OCI-LY1 (cell line): ENCODE data around the gene MAGI2.

ENCODE experiments used
- H2AFZ ChIP-seq: fragments of 200-600 bp; sonication (generic), shearing (Covaris generic); 2 replicates; pipeline ENCODE4 v1.6.0; 2014; ENCODE audit warnings: antibody characterized with exemption, mild to moderate bottlenecking, low read length
- H3F3A ChIP-seq: fragments of 200-600 bp; sonication (generic), shearing (Covaris generic); 2 replicates; pipeline ENCODE4 v1.6.0; 2014; ENCODE audit warnings: mild to moderate bottlenecking, antibody characterized with exemption, low read length, moderate library complexity; ENCODE audit not compliant: insufficient read depth
- H3K27ac ChIP-seq: fragments of 200-600 bp; sonication (generic); 2 replicates; pipeline ENCODE4 v1.5.1; 2014; ENCODE audit warnings: low read length, mixed run types, mild to moderate bottlenecking, low read depth; ENCODE audit not compliant: poor library complexity, severe bottlenecking
- H3K27me3 ChIP-seq: fragments of 200-600 bp; sonication (generic); 2 replicates; pipeline ENCODE4 v1.6.0; 2014; ENCODE audit warnings: antibody characterized with exemption, mild to moderate bottlenecking, low read length, moderate library complexity; ENCODE audit not compliant: insufficient read depth
- H3K36me3 ChIP-seq: fragments of 200-600 bp; sonication (generic); 2 replicates; pipeline ENCODE4 v1.6.1; 2014; ENCODE audit warnings: mild to moderate bottlenecking, antibody characterized with exemption, low read length, moderate library complexity, mixed read lengths; ENCODE audit not compliant: insufficient read depth
- H3K4me1 ChIP-seq: fragments of 200-600 bp; sonication (generic); 2 replicates; pipeline ENCODE4 v1.5.1; 2014; ENCODE audit warnings: mild to moderate bottlenecking, low read length, moderate library complexity; ENCODE audit not compliant: insufficient read depth, severe bottlenecking
- H3K4me2 ChIP-seq: fragments of 200-600 bp; sonication (generic), shearing (Covaris generic); 2 replicates; pipeline ENCODE4 v1.6.1; 2014; ENCODE audit warnings: low read length
- H3K4me3 ChIP-seq: fragments of 200-600 bp; sonication (generic); 2 replicates; pipeline ENCODE4 v1.5.1; 2014; ENCODE audit warnings: low read length, low read depth, mild to moderate bottlenecking, mixed read lengths; ENCODE audit not compliant: poor library complexity, severe bottlenecking
- H3K79me2 ChIP-seq: fragments of 200-600 bp; shearing (Covaris generic); 2 replicates; pipeline ENCODE4 v1.6.1; 2016; ENCODE audit warnings: mixed run types, low read length, mixed read lengths; ENCODE audit not compliant: insufficient read depth
- H3K9ac ChIP-seq: fragments of 200-600 bp; sonication (generic), shearing (Covaris generic); 2 replicates; pipeline ENCODE4 v1.6.1; 2014; ENCODE audit warnings: mild to moderate bottlenecking, low read length, mixed read lengths
- H3K9me2 ChIP-seq: fragments of 200-600 bp; sonication (generic), shearing (Covaris generic); 2 replicates; pipeline ENCODE4 v1.6.1; 2014; ENCODE audit warnings: low read depth, mild to moderate bottlenecking, low read length, mixed read lengths
- H3K9me3 ChIP-seq: fragments of 200-600 bp; shearing (Covaris generic); 2 replicates; pipeline ENCODE4 v1.6.1; 2014; ENCODE audit warnings: low read length, mixed read lengths
- H4K20me1 ChIP-seq: fragments of 200-600 bp; sonication (generic), shearing (Covaris generic); 2 replicates; pipeline ENCODE4 v1.6.0; 2016; ENCODE audit warnings: mild to moderate bottlenecking, low read length; ENCODE audit not compliant: insufficient read depth
- EZH2 ChIP-seq: fragments of 200-600 bp; sonication (generic), shearing (Covaris generic); IDR thresholded peaks from 2 replicates; pipeline ENCODE4 v1.8.0; 2017; ENCODE audit warnings: borderline replicate concordance, mixed run types, mild to moderate bottlenecking, antibody characterized with exemption, low read length, moderate library complexity, mixed read lengths
- TF ChIP-seq, protein P1 (sequence below): fragments of 200-600 bp; sonication (generic), shearing (Covaris generic); IDR thresholded peaks from 2 replicates; pipeline ENCODE4 v1.5.1; 2017; ENCODE audit warnings: mild to moderate bottlenecking, antibody characterized with exemption, low read length, moderate library complexity, mixed read lengths

Gene MAGI2

GRCh38 chr7:78862411-78862900 is 591.0 kb downstream of the MAGI2 start:
- Histone ChIP-seq H3K27me3 (no peaks in the 10 kb centered on the region), H3K9ac (no peak overlapping the region), H4K20me1 (no peaks in the 10 kb centered on the region), H3K4me1 (no peaks in the 10 kb centered on the region), H3K79me2 (no peaks in the 10 kb centered on the region), H3K4me3 (no peak overlapping the region), H2AFZ (no peak overlapping the region), H3K9me3 (no peaks in the 10 kb centered on the region), H3F3A (no peaks in the 10 kb centered on the region), H3K9me2 (no peaks in the 10 kb centered on the region), H3K4me2 (no peak overlapping the region), H3K36me3 (no peaks in the 10 kb centered on the region), H3K27ac (no peak overlapping the region)
- TF ChIP-seq EZH2: no peak
- TF ChIP-seq, protein P1, sequence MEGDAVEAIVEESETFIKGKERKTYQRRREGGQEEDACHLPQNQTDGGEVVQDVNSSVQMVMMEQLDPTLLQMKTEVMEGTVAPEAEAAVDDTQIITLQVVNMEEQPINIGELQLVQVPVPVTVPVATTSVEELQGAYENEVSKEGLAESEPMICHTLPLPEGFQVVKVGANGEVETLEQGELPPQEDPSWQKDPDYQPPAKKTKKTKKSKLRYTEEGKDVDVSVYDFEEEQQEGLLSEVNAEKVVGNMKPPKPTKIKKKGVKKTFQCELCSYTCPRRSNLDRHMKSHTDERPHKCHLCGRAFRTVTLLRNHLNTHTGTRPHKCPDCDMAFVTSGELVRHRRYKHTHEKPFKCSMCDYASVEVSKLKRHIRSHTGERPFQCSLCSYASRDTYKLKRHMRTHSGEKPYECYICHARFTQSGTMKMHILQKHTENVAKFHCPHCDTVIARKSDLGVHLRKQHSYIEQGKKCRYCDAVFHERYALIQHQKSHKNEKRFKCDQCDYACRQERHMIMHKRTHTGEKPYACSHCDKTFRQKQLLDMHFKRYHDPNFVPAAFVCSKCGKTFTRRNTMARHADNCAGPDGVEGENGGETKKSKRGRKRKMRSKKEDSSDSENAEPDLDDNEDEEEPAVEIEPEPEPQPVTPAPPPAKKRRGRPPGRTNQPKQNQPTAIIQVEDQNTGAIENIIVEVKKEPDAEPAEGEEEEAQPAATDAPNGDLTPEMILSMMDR: no peak

DNA sequence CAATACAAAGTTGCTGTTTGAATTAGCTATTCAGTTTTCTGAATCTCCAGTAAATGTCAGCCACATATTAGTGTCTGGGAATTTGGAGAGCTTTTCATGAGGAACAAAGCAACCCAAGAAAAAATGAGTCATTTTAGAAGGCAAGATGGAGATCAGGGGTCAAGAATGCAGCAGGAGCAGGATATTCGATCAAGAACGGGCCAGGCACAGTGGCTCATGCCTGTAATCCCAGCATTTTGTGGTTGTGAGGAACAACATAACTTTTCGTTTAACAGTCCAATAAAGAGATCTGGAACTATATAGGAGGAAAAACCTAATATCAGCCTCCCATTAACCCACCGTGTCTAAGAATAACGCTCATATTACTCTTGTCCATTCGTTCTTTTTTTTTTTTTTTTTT is 600.5 kb downstream of the MAGI2 start:
- Histone ChIP-seq H4K20me1 (no peaks in the 10 kb centered on the region), H3K4me3 (no peak overlapping the region), H3K9ac (no peak overlapping the region), H3F3A (no peaks in the 10 kb centered on the region; the same call in 1 of the 2 replicates), H3K79me2 (no peaks in the 10 kb centered on the region), H3K9me2 (no peaks in the 10 kb centered on the region), H3K27ac (no peak overlapping the region), H3K9me3 (no peaks in the 10 kb centered on the region), H2AFZ (no peak overlapping the region), H3K4me1 (no peaks in the 10 kb centered on the region), H3K27me3 (no peaks in the 10 kb centered on the region), H3K36me3 (no peaks in the 10 kb centered on the region), H3K4me2 (no peak overlapping the region)
- TF ChIP-seq EZH2: no peak
- TF ChIP-seq, protein P1: no peak

- Histone ChIP-seq H3K4me3 (no peak overlapping the region), H3K36me3 (no peaks in the 10 kb centered on the region), H3F3A (no peaks in the 10 kb centered on the region; the same call in 1 of the 2 replicates), H3K9me3 (no peaks in the 10 kb centered on the region), H3K4me2 (no peak overlapping the region), H3K27ac (no peak overlapping the region), H3K9me2 (no peaks in the 10 kb centered on the region), H4K20me1 (no peaks in the 10 kb centered on the region), H3K79me2 (no peaks in the 10 kb centered on the region), H2AFZ (no peak overlapping the region), H3K4me1 (no peaks in the 10 kb centered on the region), H3K9ac (no peak overlapping the region), H3K27me3 (no peaks in the 10 kb centered on the region)
- no peak for TF ChIP-seq EZH2
- TF ChIP-seq, protein P1: no peak
Observed at GRCh38 chr7:78850093-78850740, 603.2 kb downstream of the MAGI2 start.
